Choroid plexus epithelial cell (primary cell): Measurements from ENCODE around the gene NFS1.
"Not testable (repeated sequence)": the region's sequence is repeated elsewhere in the genome, so short reads cannot be mapped to it uniquely, and the experiment has no call there.

Experiments
- DNase-seq: peaks from one replicate; pipeline ENCODE4 v3.0.0-alpha.2; 2010; ENCODE audit warnings: low read depth
- H3K4me3 ChIP-seq: 2 replicates; pipeline ENCODE4 v1.5.1; 2011; ENCODE audit warnings: low read depth, mild to moderate bottlenecking, control low read depth, low read length, moderate library complexity
- TF ChIP-seq, protein P1 (sequence below): conservative IDR thresholded peaks from 2 replicates; pipeline ENCODE4 v1.5.1; 2011; ENCODE audit warnings: low read depth, mild to moderate bottlenecking, control low read depth, inconsistent platforms, low read length, moderate library complexity

The NFS1 gene

DNA sequence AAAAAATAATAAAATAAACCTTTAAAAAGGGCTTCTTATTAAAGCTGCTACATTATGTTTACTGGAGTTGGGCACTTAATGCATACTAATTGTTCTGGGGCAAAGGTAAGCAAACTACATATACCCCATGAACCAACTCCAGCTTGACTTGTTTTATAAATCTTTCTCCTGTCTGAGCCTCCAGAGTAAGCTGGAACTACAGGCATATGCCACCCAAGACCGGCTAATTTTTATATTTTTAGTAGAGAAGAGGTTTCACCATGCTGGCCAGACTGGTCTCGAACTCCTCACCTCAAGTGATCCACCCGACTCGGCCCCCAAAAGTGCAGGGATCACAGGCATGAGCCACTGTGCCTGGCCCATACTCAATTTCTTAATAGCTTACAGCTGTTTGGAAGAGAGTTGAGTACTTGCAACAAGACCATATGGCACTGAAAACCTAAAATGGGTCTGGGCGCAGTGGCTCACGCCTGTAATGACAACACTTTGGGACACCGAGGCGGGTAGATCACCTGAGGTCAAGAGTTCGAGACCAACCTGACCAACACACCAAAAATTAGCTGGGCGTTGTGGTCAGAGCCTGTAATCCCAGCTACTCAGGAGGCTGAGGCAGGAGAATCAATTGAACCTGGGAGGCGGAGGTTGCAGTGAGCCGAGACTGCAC lies 20.0 kb upstream of the NFS1 start:
- DNase-seq: no peak
- TF ChIP-seq, protein P1, sequence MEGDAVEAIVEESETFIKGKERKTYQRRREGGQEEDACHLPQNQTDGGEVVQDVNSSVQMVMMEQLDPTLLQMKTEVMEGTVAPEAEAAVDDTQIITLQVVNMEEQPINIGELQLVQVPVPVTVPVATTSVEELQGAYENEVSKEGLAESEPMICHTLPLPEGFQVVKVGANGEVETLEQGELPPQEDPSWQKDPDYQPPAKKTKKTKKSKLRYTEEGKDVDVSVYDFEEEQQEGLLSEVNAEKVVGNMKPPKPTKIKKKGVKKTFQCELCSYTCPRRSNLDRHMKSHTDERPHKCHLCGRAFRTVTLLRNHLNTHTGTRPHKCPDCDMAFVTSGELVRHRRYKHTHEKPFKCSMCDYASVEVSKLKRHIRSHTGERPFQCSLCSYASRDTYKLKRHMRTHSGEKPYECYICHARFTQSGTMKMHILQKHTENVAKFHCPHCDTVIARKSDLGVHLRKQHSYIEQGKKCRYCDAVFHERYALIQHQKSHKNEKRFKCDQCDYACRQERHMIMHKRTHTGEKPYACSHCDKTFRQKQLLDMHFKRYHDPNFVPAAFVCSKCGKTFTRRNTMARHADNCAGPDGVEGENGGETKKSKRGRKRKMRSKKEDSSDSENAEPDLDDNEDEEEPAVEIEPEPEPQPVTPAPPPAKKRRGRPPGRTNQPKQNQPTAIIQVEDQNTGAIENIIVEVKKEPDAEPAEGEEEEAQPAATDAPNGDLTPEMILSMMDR: no peak
- H3K4me3 ChIP-seq: no peak overlapping the region

DNA sequence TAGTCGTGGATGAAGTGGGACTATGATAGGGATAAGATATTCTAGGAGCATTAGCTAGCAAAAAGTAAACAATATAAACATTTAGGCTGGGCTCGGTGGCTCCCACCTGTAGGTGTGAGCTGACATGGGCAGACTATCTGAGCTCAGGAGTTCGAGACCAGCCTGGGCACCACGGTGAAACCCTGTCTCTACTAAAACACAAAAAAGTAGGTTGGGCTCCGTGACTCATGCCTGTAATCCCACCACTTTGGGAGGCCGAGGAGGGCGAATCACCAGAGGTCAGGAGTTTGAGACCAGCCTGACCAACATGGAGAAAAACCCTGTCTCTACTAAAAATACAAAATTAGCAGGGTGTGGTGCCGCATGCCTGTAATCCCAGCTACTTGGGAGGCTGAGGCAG lies 19.2 kb upstream of the NFS1 start:
- not testable (repeated sequence) for DNase-seq

DNA sequence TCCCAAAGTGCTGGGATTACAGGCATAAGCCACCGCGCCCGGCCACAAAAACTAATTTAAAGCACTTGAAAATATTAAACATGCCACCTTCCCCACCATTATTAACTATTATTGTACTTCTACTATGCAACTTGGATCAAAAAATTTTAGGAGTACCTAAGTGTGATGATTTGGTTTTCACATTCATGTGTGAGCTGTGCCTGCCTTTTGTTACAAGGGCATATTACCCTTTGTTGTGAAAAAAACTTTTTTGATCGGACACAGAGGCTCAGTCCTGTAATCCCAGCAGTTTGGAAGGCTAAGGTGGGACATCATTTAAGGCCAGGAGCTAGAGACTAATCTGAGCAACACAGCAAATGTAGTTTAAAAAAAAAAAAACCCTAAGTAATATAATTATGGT lies 17.2 kb upstream of the NFS1 start:
- DNase-seq: no peak
- H3K4me3 ChIP-seq: no peak overlapping the region

More for the DNA sequence above, 19.2 kb upstream of the NFS1 start:
- H3K4me3 ChIP-seq: not testable (repeated sequence)

GRCh38 chr20:35715652-35716051 lies 16.5 kb upstream of the NFS1 start:
- TF ChIP-seq, protein P1: no peak
- H3K4me3 ChIP-seq: no peak overlapping the region
- DNase-seq: no peak

More for the DNA sequence above, 17.2 kb upstream of the NFS1 start:
- TF ChIP-seq, protein P1: no peak

DNA sequence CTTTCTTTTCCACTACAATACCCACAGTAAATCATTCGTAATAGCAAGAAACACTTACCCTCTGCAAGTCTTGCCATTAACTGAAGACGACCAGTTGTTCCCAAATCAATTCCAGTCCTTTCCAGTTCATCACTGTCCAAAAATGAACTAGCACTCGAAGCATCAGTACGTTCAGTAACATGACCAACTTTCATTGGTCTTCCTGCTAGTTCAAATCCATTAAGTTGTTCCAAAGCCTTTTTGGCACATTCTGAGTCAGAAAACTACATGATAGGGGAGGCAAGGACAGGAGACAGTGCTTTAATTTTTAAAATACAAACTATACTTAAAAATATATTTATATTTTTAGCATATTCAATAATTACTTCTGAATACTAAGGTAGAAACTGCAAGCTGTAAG lies 15.0 kb upstream of the NFS1 start:
- DNase-seq: no peak
- TF ChIP-seq, protein P1: no peak
- no peak overlapping the region for H3K4me3 ChIP-seq

- not testable (repeated sequence) for DNase-seq, H3K4me3 ChIP-seq
Measured at GRCh38 chr20:35713120-35713519, 14.0 kb upstream of the NFS1 start.

DNA sequence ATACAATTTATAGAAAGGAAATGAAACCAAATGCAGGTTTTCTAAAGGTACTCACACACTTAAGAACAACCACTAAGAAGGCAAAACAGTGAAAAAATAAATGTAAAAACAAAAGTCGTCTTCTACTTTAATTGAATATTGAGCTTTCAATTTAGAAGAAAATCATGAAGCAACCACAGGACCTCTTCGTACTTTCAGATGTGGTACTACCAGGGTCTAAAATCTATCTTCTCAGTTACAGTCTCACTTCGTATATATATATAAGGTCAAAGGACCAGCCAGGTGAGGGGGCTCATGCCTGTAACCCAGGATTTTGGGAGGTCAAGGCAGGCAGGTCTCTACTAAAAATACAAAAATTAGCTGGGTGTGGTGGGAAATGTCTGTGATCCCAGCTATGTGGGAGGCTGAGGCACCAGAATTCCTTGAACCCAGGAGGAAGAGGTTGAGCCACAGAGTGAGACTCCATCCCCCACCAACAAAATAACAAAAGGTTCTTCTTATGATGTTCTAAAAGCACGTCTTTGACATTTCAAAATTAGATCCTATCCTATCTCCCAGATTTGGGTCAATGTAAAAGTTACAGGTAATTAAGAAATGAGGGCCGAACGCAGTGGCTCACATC lies 12.5 kb upstream of the NFS1 start:
- TF ChIP-seq, protein P1: no peak
- no peak for DNase-seq
- H3K4me3 ChIP-seq: no peak overlapping the region

GRCh38 chr20:35710884-35711587 lies 11.9 kb upstream of the NFS1 start:
- no peak for DNase-seq
- H3K4me3 ChIP-seq: no peak overlapping the region
- TF ChIP-seq, protein P1: no peak
